GM23248 (cell line): ENCODE data around the gene TPRG1.

ENCODE experiments used
- EZH2 ChIP-seq: fragments of 200-600 bp; sonication (generic); IDR thresholded peaks from 2 replicates; pipeline ENCODE4 v1.6.1; 2018; ENCODE audit warnings: antibody characterized with exemption, mild to moderate bottlenecking; ENCODE audit not compliant: insufficient read depth, poor library complexity, severe bottlenecking
- EZH2phosphoT487 ChIP-seq: fragments of 200-600 bp; sonication (generic); IDR thresholded peaks from 2 replicates; pipeline ENCODE4 v1.6.1; 2018; ENCODE audit warnings: antibody characterized with exemption, moderate library complexity, mild to moderate bottlenecking, low read depth; ENCODE audit not compliant: insufficient read depth

DNA sequence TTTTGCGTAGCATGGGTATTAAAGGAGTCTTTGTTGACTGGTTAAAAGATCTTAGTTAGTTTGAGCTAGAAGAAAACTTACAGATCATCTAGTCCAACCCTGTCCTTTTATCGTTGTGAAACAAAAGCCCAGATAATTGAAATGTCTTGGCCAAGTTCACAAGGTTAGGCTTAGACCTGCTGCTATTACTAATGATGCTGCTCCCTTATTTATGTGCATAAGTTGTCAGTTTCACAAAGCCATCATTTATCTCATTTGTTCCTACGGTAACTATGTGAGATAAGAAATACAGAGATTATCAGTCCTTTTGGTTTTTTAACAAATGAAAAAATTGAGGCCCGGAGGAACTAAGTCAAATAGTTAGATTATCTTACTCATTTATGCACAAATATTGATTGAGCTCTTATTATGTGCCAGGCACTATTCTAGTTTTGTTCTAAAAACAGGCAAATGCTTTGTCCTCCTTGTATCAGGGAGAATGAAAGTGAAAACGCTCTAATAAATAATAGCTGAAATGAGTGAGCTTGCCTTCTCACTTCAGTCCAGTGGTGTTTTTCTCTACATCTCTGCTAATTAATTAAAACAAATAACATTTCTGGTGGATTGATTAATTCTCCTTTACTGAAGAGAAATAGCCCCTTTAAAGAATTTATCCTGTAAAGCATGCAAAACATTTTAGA lies 49.1 kb upstream of the TPRG1 start:
- TF ChIP-seq EZH2 (no peak), EZH2phosphoT487 (no peak)
